Heart right ventricle (tissue), 16 donors: Measurements from ENCODE around the gene ZSWIM7. TPM values are rescaled to one million over a fixed set of nuclear protein-coding genes. Genes with fewer than 3 reads are reported as not detected.
A peak's percentile ranks its signal among the peaks of the same experiment; 100 is the strongest.

Source experiments
- ATAC-seq, 8 donors: fragments of 200-7000 bp; cut with Tn5 transposase; one replicate each; pipeline ENCODE4 v1.9.1; 2020; ENCODE audit warnings: mild to moderate bottlenecking in 8 of 8, moderate library complexity in 8 of 8, moderate number of reproducible peaks in 1 of 8
- DNase-seq, 2 donors: peaks; one replicate each; pipeline ENCODE4 v3.0.0-alpha.2; 2020
- H3K27ac ChIP-seq, 10 donors: fragments of 200-600 bp; sonication (generic) in 2 of 10; one replicate each; pipeline versions ENCODE4 v1.5.0 to v1.8.0; 2020 to 2022; ENCODE audit warnings: mild to moderate bottlenecking in 3 of 10
- H3K27me3 ChIP-seq, 7 donors: fragments of 200-600 bp; one replicate each; pipeline ENCODE4 v1.8.0; 2021 to 2022; ENCODE audit warnings: mild to moderate bottlenecking in 2 of 7
- H3K36me3 ChIP-seq, 9 donors: fragments of 200-600 bp; sonication (generic) in 1 of 9; one replicate each; pipeline versions ENCODE4 v1.5.0 to v1.8.0; 2020 to 2022; ENCODE audit warnings: mild to moderate bottlenecking in 2 of 9
- H3K4me1 ChIP-seq, 9 donors: fragments of 200-600 bp; sonication (generic) in 1 of 9; one replicate each; pipeline versions ENCODE4 v1.5.0 to v1.8.0; 2020 to 2022; ENCODE audit warnings: mild to moderate bottlenecking in 4 of 9
- H3K4me3 ChIP-seq, 10 donors: fragments of 200-600 bp; sonication (generic) in 2 of 10; one replicate each; pipeline versions ENCODE4 v1.5.0 to v1.8.0; 2020 to 2022; ENCODE audit warnings: mild to moderate bottlenecking in 7 of 10, moderate library complexity in 2 of 10
- H3K9me3 ChIP-seq, 11 donors: fragments of 200-600 bp in 10 of 11; sonication (generic) in 2 of 11; one replicate each; pipeline versions ENCODE4 v1.5.0 to v1.8.0; 2013 to 2022; ENCODE audit warnings: mild to moderate bottlenecking in 2 of 11, control low read depth in 1 of 11, moderate library complexity in 1 of 11
- WGBS, 2 donors: extraction: QIAGEN DNeasy Blood & Tissue Kit; methylation state at CpG; one replicate each; pipeline ENCODE4 v1.1.7; 2013; ENCODE audit warnings: inconsistent platforms in 1 of 2; 5-methylcytosine and 5-hydroxymethylcytosine counted together
- intact Hi-C, 10 donors: fragments of 100-400 bp; cut with DNase I; formaldehyde crosslinking; loops; one replicate each; pipeline versions ENCODE4 v1.11.1 to v1.14.2; 2022
- polyA plus RNA-seq, 2 donors: library from polyadenylated mRNA; stranded (reverse); fragments of 200-250 nt; gene quantifications; one replicate each; pipeline ENCODE4 v1.2.3, GENCODE V29; 2013
- total RNA-seq, 10 donors: library from RNA; stranded (reverse); fragmentation: NEBNext Ultra II Directional in 3 of 10; extraction: Animal tissue kit (Norgen Biotek cat#: 25700) in 3 of 10; gene quantifications; one replicate each; pipeline versions ENCODE4 v1.2.1 to v1.2.4, GENCODE V29; 2021 to 2023
- TF ChIP-seq, protein P1 (sequence below), 9 donors: fragments of 200-600 bp; sonication (generic) in 2 of 9; IDR thresholded peaks; one replicate each; pipeline versions ENCODE4 v1.5.0 to v1.8.0; 2021 to 2022; ENCODE audit warnings: antibody characterized with exemption in 9 of 9, mild to moderate bottlenecking in 5 of 9, moderate library complexity in 1 of 9
- donor health status: Arrhythmogenic right ventricular cardiomyopathy.
- donor health status: ischemic (EF 13 %, LVEDD 7.1; RV severe dilation, severe dysfunction).
- donor health status: healthy with polysubstance abuse.
- donor health status: DM: no; HTN: yes; CAD: no.
- donor health status: DM: no; HTN: no; CAD: no.
- donor health status: ischemic (EF 25% LVEDD 6.9; RV normal size, moderate dysfunction).
- donor health status: ischemic (EF 25% LVEDD 5.7; RV mildly dilated, moderate dysfunction).
- donor health status: healthy.
- donor health status: DM: yes; HTN: yes; CAD: no.
- donor health status: Ischemic cardiomyopathy.
- donor health status: ischemic (EF 35%, LVEDD 5.7; RV mildly dilated, moderate dysfunction).
- donor health status: nonischemic (EF 11% LVEDD 7.7; RV severe dilation, severe dysfunction).
- donor health status: DM: yes; HTN: yes; CAD: no.
- donor health status: PGD.
- donor health status: ischemic (EF 29% LVEDD 5.4; RV normal size, mild dysfunction).
- donor health status: nonischemic (EF 23%, LVEDD 6.1; RV moderate dilation, normal function).

The ZSWIM7 gene
- total and polyA plus RNA-seq, 12 donors: 28.5 to 50.7 (median 34.1) TPM

DNA sequence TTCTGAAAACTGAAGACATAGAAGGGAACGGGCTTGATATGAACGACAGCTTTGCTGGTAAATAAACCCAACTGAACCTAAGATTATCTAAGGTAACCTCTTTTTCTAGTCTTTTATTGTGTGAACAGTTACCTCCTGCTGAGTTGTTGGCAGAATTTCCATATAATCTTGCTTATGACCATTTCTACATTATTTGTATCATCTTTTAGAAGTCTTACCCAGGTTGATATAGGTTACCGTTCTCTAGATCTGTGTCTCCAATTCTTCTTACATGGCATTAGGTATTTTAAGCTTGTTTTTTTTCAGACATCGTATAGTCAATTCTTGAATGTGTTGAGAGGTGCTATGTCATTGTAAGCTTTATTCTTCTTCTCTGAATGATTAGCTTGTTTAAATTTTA, 24.4 kb upstream of the ZSWIM7 start:
- Histone ChIP-seq H3K4me1 (peaks cover 0 to 53% (median 22%) of the 10 kb centered on the region in 9 donors), H3K27me3 (no peaks in the 10 kb centered on the region), H3K9me3 (no peaks in the 10 kb centered on the region), H3K4me3 (no peak overlapping the region), H3K36me3 (peaks cover 0 to 97% (median 43%) of the 10 kb centered on the region in 9 donors), H3K27ac (peak overlapping the region in 1 of 10 donors; percentile 27)
- TF ChIP-seq, protein P1, sequence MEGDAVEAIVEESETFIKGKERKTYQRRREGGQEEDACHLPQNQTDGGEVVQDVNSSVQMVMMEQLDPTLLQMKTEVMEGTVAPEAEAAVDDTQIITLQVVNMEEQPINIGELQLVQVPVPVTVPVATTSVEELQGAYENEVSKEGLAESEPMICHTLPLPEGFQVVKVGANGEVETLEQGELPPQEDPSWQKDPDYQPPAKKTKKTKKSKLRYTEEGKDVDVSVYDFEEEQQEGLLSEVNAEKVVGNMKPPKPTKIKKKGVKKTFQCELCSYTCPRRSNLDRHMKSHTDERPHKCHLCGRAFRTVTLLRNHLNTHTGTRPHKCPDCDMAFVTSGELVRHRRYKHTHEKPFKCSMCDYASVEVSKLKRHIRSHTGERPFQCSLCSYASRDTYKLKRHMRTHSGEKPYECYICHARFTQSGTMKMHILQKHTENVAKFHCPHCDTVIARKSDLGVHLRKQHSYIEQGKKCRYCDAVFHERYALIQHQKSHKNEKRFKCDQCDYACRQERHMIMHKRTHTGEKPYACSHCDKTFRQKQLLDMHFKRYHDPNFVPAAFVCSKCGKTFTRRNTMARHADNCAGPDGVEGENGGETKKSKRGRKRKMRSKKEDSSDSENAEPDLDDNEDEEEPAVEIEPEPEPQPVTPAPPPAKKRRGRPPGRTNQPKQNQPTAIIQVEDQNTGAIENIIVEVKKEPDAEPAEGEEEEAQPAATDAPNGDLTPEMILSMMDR (IDR thresholded peaks at IDR 0.05): no peak
- 87 to 89% methylated on average over 4 of the region's 4 CpGs for WGBS, 2 donors
- intact Hi-C loops: no loop called here
- ATAC-seq: no peak
- DNase-seq: no peak

DNA sequence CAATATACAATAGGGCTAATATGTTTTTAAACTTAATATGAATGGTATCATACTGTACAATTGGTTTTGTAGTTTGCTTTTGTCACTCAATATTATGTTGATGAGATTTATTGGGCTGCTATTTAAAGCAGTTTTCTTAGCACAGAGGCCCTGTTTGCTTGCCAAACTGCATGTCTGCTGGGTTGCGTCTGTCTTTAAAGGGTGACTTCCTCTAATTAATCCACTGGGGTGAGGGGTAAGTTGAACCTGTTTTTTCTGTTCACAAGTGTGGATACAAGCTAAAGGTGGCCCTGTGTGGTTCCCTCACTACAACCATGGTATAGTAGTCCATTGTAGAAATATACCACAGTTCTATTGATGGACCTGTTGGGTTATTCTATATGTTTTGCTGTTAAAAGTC, 19.8 kb upstream of the ZSWIM7 start:
- DNase-seq (no peak), ATAC-seq (peak in 7 of 8 donors; percentile 19 to 69 (median 62))
- no peaks in the 10 kb centered on the region for H3K27me3 ChIP-seq
- no peaks in the 10 kb centered on the region for H3K9me3 ChIP-seq
- peak overlapping the region in 5 of 10 donors; percentile 11 to 63 (median 45) for H3K27ac ChIP-seq
- H3K36me3 ChIP-seq: peaks cover 0 to 96% (median 13%) of the 10 kb centered on the region in 9 donors
- TF ChIP-seq, protein P1 (IDR thresholded peaks at IDR 0.05): no peak
- no peak overlapping the region for H3K4me3 ChIP-seq
- intact Hi-C loops: no loop called here
- WGBS, 2 donors: 16 to 44% methylated on average over 1 of the region's 1 CpG
- peaks cover 0 to 61% (median 22%) of the 10 kb centered on the region in 9 donors for H3K4me1 ChIP-seq

DNA sequence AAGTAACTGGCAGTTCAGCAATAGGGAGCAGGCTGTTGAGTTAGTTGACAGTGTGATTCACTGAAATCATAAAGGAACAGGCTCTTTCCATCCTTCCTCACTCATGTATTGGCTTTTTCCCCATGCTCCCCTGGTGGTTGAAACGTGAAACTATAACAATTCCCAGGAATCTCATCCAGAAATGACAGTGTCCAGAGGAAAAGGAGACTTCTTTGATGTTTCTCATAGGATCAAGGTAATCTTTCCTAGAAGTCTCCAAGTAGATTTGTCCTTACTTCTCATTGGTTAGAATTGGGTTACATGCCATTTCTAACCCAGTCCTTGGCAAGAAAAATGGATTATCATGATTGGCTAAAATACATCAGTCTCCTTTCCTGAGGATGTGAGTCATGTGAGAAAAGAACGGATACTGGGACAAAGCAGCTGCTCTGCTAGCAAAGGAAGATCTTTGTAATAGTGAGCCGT, 14.5 kb upstream of the ZSWIM7 start:
- TF ChIP-seq, protein P1 (IDR thresholded peaks at IDR 0.05): peak in 7 of 9 donors; percentile 33 to 57 (median 48)
- ATAC-seq (peak in 7 of 8 donors; percentile 45 to 81 (median 72)), DNase-seq (no peak)
- Histone ChIP-seq H3K4me1 (peaks cover 0 to 53% (median 35%) of the 10 kb centered on the region in 9 donors), H3K27ac (peak overlapping the region in 8 of 10 donors; percentile 17 to 67 (median 40)), H3K9me3 (no peaks in the 10 kb centered on the region), H3K27me3 (no peaks in the 10 kb centered on the region), H3K4me3 (no peak overlapping the region), H3K36me3 (peaks cover 0 to 100% (median 16%) of the 10 kb centered on the region in 9 donors)
- intact Hi-C loops: no loop called here
- WGBS, 2 donors: 21 to 28% methylated on average over 3 of the region's 3 CpGs

DNA sequence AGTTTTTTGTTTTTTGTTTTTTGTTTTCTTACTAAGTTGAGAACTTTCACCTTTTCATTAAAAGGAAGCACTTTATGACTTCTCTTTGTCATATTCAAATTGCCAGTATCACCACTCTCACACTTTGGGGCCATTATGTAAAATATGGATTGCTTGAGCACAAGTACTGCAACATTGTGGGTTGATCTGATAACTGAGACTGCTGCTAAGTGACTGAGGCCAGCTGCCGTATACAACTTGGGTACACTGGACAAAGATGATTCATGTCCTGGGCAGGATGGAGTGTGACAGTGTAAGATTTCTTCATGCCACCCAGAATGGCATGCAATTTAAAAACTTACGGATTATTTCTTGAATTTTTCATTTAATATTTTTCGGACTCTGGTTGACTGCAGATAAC, 7.9 kb upstream of the ZSWIM7 start:
- Histone ChIP-seq H3K4me1 (peaks cover 0 to 52% (median 22%) of the 10 kb centered on the region in 9 donors), H3K36me3 (peaks cover 0 to 100% (median 57%) of the 10 kb centered on the region in 9 donors), H3K9me3 (no peaks in the 10 kb centered on the region), H3K4me3 (no peak overlapping the region), H3K27ac (no peak overlapping the region), H3K27me3 (no peaks in the 10 kb centered on the region)
- intact Hi-C loops: no loop called here
- ATAC-seq: no peak
- no peak for DNase-seq
- TF ChIP-seq, protein P1 (IDR thresholded peaks at IDR 0.05): no peak
- WGBS, 2 donors: 84 to 86% methylated on average over 3 of the region's 3 CpGs
